OCI-LY3 (cell line): Measurements from ENCODE around the gene CAV1.

Source experiments
- H2AFZ ChIP-seq: fragments of 200-600, 300-600 bp; shearing (Covaris generic); 2 replicates; pipeline ENCODE4 v1.6.0; 2014; ENCODE audit warnings: antibody characterized with exemption, low read depth, low read length
- H3K27ac ChIP-seq: fragments of 200-600, 300-600 bp; sonication (generic); 2 replicates; pipeline ENCODE4 v1.5.1; 2014; ENCODE audit warnings: mild to moderate bottlenecking, low read length, moderate library complexity, mixed read lengths
- H3K27me3 ChIP-seq: fragments of 200-600, 300-600 bp; sonication (generic); 2 replicates; pipeline ENCODE4 v1.6.1; 2014; ENCODE audit warnings: low read depth, low read length, mixed read lengths
- H3K36me3 ChIP-seq: fragments of 200-600, 300-600 bp; sonication (generic); replicated peaks from 2 replicates; pipeline ENCODE3; 2014; ENCODE audit warnings: low read depth, low read length, mixed read lengths
- H3K4me1 ChIP-seq: fragments of 300-600, 200-600 bp; sonication (generic); 2 replicates; pipeline ENCODE4 v1.6.1; 2014; ENCODE audit warnings: low read length, mixed read lengths
- H3K4me2 ChIP-seq: fragments of 200-600, 300-600 bp; sonication (generic); 2 replicates; pipeline ENCODE4 v1.6.1; 2014; ENCODE audit warnings: low read length, mixed read lengths
- H3K4me3 ChIP-seq: fragments of 300-600, 200-600 bp; sonication (generic); 2 replicates; pipeline ENCODE4 v1.5.1; 2014; ENCODE audit warnings: antibody characterized with exemption, mild to moderate bottlenecking, low read length, moderate library complexity
- H3K79me2 ChIP-seq: fragments of 300-600, 200-600 bp; shearing (Covaris generic); 2 replicates; pipeline ENCODE4 v1.6.1; 2014; ENCODE audit warnings: mild to moderate bottlenecking, low read length, mixed read lengths
- H3K9ac ChIP-seq: fragments of 300-600, 200-600 bp; shearing (Covaris generic); 2 replicates; pipeline ENCODE4 v1.6.0; 2014; ENCODE audit warnings: mild to moderate bottlenecking, low read length, moderate library complexity
- H3K9me3 ChIP-seq: fragments of 200-600, 300-600 bp; shearing (Covaris generic); 2 replicates; pipeline ENCODE4 v1.6.1; 2014; ENCODE audit warnings: low read length, mixed read lengths; ENCODE audit not compliant: insufficient read depth
- H4K20me1 ChIP-seq: fragments of 200-600, 300-600 bp; sonication (generic); 2 replicates; pipeline ENCODE4 v1.6.1; 2016; ENCODE audit warnings: low read length, mixed read lengths; ENCODE audit not compliant: insufficient read depth
- CTCF ChIP-seq: fragments of 200-600, 300-600 bp; sonication (generic); IDR thresholded peaks from 2 replicates; pipeline ENCODE4 v1.5.1; 2014; ENCODE audit warnings: antibody characterized with exemption, low read length, low read depth
- EZH2phosphoT487 ChIP-seq: fragments of 200-600 bp; shearing (Covaris generic); IDR thresholded peaks from 2 replicates; pipeline ENCODE4 v1.6.1; 2018; ENCODE audit warnings: antibody characterized with exemption, mixed run types, low read depth

Gene CAV1

GRCh38 chr7:116557066-116557585, 32.3 kb downstream of the CAV1 start:
- H3K9me3 ChIP-seq: no peaks in the 10 kb centered on the region
- H3K27ac ChIP-seq: no peak overlapping the region
- no peak overlapping the region for H2AFZ ChIP-seq
- TF ChIP-seq EZH2phosphoT487 (no peak), CTCF (no peak)
- H3K79me2 ChIP-seq: no peaks in the 10 kb centered on the region
- no peaks in the 10 kb centered on the region for H4K20me1 ChIP-seq
- H3K4me2 ChIP-seq: no peak overlapping the region
- H3K4me1 ChIP-seq: peaks cover 6% of the 10 kb centered on the region
- H3K36me3 ChIP-seq: peaks cover 24% of the 10 kb centered on the region
- no peak overlapping the region for H3K4me3 ChIP-seq
- H3K27me3 ChIP-seq: no peaks in the 10 kb centered on the region
- H3K9ac ChIP-seq: no peak overlapping the region

GRCh38 chr7:116557901-116558300, 33.1 kb downstream of the CAV1 start:
- Histone ChIP-seq H3K79me2 (no peaks in the 10 kb centered on the region), H3K4me2 (no peak overlapping the region), H4K20me1 (no peaks in the 10 kb centered on the region), H3K27me3 (no peaks in the 10 kb centered on the region), H3K4me1 (no peaks in the 10 kb centered on the region; the same call in 1 of the 2 replicates), H3K4me3 (no peak overlapping the region), H3K9me3 (no peaks in the 10 kb centered on the region), H2AFZ (no peak overlapping the region), H3K27ac (no peak overlapping the region), H3K9ac (no peak overlapping the region), H3K36me3 (peaks cover 16% of the 10 kb centered on the region)
- no peak for TF ChIP-seq EZH2phosphoT487
- TF ChIP-seq CTCF: no peak

GRCh38 chr7:116560021-116560970, 35.5 kb downstream of the CAV1 start:
- H2AFZ ChIP-seq: no peak overlapping the region
- H3K9me3 ChIP-seq: no peaks in the 10 kb centered on the region
- H3K79me2 ChIP-seq: no peaks in the 10 kb centered on the region
- no peaks in the 10 kb centered on the region for H4K20me1 ChIP-seq
- peaks cover 16% of the 10 kb centered on the region for H3K36me3 ChIP-seq
- no peaks in the 10 kb centered on the region for H3K27me3 ChIP-seq
- no peak overlapping the region for H3K27ac ChIP-seq
- no peak overlapping the region for H3K4me2 ChIP-seq
- H3K4me3 ChIP-seq: no peak overlapping the region
- TF ChIP-seq EZH2phosphoT487 (no peak), CTCF (no peak)
- peaks cover 6% of the 10 kb centered on the region for H3K4me1 ChIP-seq
- H3K9ac ChIP-seq: no peak overlapping the region

GRCh38 chr7:116561697-116562483, 37.1 kb downstream of the CAV1 start:
- H3K4me3 ChIP-seq: no peak overlapping the region
- TF ChIP-seq CTCF (no peak), EZH2phosphoT487 (no peak)
- H3K79me2 ChIP-seq: no peaks in the 10 kb centered on the region
- no peaks in the 10 kb centered on the region for H3K9me3 ChIP-seq
- H3K36me3 ChIP-seq: peaks cover 16% of the 10 kb centered on the region
- no peak overlapping the region for H3K4me2 ChIP-seq
- H4K20me1 ChIP-seq: no peaks in the 10 kb centered on the region
- no peak overlapping the region for H3K27ac ChIP-seq
- H2AFZ ChIP-seq: no peak overlapping the region
- no peak overlapping the region for H3K9ac ChIP-seq
- H3K27me3 ChIP-seq: no peaks in the 10 kb centered on the region
- H3K4me1 ChIP-seq: peaks cover 15% of the 10 kb centered on the region
